SK-N-MC (cell line): Measurements from ENCODE around the gene SGF29.
"Not testable (repeated sequence)": the region's sequence is repeated elsewhere in the genome, so short reads cannot be mapped to it uniquely, and the experiment has no call there.

Source experiments
- EZH2 ChIP-seq: fragments of 200-600 bp; sonication (generic); IDR thresholded peaks from one replicate; pipeline ENCODE4 v1.6.1; 2017; ENCODE audit warnings: antibody characterized with exemption
- POLR2AphosphoS5 ChIP-seq: IDR thresholded peaks from 2 replicates; pipeline ENCODE4 v1.6.1; 2012; ENCODE audit warnings: mild to moderate bottlenecking, low read depth, low read length, borderline replicate concordance

- TF ChIP-seq EZH2, POLR2AphosphoS5: not testable (repeated sequence)
These were observed 58.9 kb downstream of the SGF29 start for GRCh38 chr16:28612359-28613280.
